GM18519 (cell line): Measurements from ENCODE around the gene ZNF503.

Experiments used
- ATAC-seq: cut with Tn5 transposase; IDR thresholded peaks from one replicate; pipeline ENCODE4 v1.9.1; 2021; ENCODE audit warnings: mild to moderate bottlenecking, moderate library complexity; ENCODE audit not compliant: unreplicated experiment, low FRiP score

The ZNF503 gene

DNA sequence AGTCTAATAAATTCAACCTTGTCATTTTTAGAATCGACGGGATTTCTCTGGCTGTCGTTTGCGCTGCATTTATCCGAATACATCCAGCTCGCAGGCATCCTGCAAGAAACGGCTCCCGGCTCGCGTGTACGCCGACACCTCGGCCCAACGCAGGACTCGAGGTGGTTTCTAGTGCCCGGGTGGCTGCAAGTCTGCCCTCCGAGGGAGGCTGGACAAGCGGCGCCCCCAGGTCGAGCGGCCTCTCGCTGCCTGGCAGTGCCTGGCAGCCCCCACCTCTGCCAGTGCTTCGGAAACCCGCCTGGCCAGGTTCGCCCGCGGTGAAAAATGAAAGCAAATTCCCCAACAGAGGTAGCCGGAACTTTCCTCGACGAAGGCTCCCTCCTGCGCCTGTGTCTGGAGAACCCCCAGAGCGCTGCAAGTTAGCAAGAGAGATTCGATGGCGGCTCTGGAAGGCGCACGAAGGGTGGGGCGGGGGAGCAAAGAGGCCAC lies 5.7 kb upstream of the ZNF503 start:
- ATAC-seq, result no peak

DNA sequence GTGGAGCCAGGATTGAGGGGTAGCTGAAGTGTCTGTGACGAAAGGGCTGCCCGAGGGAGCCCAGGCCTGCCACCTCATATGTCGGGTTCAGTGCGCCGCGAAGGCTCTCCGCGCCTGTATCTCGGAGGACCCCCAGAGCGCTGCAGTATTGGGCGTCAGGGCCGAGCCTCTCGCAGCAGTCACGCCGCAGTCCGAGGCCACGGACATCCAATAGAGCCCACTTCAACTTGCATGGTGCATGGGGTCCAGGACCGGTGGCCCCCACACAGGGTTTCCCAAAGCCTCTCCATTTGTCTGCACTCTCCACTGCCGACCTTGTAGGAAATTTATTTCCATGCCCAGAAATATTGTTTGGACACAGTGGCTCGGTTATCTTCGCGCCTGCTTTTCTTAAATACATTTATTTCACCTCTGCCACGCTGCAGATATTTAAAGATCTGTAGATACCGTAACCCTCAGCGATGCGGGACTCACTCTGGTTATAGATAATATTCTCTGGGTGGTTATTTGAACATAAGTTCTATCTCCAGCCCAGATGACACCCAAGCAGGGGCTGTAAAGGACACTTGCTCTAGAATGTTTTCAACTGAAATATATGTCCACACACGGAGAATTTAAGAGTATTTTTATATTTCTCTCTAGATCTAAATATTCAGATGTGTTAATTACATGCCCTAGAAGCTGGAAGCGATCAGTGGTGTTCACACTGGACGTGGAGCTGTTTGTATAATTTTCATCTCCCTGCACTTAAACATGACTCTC lies 5.1 kb upstream of the ZNF503 start:
- no peak for ATAC-seq

GRCh38 chr10:75405598-75406461 lies 4.3 kb upstream of the ZNF503 start:
- no peak for ATAC-seq

DNA sequence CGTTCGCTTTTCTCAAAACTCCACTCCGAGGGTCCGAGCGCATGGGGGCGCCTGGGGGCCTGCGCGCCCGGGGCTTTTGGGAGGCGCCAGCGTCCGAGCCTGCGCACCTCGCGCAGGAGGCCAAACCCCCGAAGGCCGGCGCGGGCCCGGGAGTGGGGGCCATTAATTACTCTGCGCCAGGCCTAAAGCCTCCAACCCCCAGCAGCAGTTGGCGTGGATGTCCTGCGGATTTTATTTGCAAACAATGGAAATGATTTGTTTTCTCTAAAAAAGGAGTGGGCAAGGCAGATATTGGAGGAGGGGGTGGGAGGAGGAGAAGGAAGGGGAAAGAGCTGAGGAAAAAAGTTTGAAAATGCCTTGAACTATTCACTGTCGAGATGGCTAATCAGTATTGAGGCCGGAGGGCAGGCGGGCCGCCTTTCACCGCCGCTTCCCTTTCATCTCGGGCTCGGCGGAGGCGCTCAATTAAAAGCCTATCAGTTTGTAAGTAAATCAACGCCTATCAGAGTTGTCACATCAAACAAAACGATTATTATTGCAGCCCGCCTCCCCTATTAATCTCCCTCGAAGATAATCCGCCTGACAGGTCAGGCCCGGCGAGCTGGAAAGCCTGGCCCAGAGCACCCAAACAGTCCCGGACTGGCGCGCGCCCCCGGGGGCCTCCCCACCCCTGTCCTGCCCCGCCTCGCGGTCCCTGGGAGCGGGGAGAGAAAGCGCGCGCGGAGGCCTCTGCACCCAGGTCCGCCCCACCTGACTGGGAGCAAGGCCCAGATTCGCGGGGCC lies 3.4 kb upstream of the ZNF503 start:
- no peak for ATAC-seq

GRCh38 chr10:75403939-75404814 lies 2.6 kb upstream of the ZNF503 start:
- ATAC-seq, result no peak

- ATAC-seq, result no peak
Measured at GRCh38 chr10:75403144-75403938, 1.8 kb upstream of the ZNF503 start.

DNA sequence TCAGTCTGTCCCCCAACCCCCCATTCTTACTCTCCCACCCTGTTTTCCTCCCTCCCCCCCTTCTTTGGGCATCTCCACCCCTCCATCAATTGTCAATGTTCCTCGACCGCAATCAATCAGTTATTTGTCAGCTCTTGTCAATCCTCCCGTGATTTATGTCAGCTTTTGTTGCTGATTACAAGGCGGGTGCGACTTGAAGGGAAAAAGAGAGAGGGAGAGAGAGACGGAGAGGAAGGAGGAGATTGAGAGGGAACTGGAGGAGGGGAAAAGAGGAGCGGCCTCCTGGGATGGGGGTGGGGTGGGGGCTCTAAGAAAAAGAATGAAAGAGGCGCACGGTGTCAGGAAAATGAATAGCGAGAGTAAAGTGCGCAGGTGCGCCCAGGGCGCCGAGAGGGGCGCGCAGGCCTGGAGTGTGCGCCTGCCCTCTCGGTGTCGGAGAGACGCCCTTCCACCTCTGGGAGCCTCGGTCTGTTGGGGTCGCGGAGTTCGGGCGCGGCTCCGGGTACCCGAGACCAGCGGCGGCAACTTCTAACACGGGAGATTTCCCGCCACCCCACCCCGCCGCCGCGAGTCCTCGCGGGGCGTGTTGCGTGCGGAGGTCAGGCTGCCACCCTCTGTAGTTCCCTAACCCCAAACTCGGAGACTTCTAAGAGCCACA lies 1.1 kb upstream of the ZNF503 start:
- ATAC-seq, result no peak

- ATAC-seq, result no peak
Measured at GRCh38 chr10:75400771-75401568, 594 bp downstream of the ZNF503 start.

DNA sequence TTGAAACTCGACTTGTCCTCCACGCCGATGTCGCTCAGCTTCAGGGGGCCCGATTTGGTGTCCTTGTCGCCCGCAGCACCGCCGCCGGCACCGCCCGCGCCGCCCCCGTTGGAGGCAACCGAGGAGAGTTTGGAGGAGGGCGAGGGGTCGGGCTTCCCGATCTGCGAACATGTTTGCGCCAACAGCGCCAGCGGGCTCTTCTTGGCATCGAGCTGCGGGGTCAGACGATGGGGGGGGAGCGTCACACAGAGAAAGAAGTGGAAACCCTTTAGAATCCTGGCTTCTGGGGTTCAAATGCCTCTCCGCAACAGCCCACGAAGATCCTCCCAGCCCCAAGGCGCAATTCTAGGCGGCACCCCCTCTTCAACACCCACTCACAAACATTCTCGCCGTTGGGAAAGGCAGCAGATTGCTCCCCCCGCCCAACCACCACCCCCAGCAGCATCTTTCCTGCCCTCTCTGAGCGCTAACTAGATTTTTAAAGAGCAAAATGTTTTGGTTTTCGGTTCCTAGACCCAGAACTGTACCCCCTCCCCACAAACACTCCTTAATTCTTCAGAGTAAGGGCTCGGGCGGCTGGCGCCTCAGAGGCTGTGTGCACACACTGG lies 1.3 kb downstream of the ZNF503 start:
- no peak for ATAC-seq

- no peak for ATAC-seq
Measured at GRCh38 chr10:75399461-75400162, 2.0 kb downstream of the ZNF503 start.

DNA sequence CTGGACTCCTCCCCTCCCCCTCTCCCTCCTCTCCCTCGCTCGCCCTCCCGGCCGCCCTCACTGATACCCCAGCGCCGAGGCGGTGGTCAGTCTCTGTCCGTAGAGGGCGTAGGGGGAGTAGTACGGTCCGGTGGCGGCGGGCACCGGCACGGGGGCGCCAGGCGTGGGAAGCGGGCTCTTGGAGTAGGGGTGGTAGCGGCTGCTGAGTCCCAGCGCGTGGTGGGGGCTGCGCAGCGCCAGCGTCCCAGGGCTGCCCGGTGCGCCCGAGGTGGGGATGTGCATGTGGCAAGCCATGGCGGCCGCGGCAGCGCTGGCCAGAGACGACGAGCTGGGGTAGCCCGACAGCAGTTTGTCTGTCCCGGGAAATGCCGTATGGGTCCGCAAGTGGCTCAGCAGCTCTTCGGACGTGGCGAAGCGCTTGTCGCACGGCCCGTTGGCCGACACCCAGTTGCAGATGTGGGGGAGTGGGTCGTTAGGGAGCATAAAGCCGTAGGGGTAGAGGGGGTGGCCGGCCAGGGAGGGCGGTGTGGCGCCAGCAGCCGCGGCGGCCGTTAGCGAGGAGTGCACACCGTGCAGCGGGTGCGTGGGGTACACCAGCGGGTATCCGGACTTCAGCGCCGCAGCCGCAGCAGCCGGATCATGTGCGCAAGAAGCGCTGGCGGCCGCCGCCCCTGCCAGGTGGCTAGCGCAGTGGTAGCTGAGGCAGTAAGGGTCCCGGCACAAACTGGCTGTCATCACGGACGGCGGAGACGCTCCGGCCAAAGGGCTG lies 2.7 kb downstream of the ZNF503 start:
- ATAC-seq, result no peak

GRCh38 chr10:75398200-75398691 lies 3.3 kb downstream of the ZNF503 start:
- ATAC-seq, result no peak

DNA sequence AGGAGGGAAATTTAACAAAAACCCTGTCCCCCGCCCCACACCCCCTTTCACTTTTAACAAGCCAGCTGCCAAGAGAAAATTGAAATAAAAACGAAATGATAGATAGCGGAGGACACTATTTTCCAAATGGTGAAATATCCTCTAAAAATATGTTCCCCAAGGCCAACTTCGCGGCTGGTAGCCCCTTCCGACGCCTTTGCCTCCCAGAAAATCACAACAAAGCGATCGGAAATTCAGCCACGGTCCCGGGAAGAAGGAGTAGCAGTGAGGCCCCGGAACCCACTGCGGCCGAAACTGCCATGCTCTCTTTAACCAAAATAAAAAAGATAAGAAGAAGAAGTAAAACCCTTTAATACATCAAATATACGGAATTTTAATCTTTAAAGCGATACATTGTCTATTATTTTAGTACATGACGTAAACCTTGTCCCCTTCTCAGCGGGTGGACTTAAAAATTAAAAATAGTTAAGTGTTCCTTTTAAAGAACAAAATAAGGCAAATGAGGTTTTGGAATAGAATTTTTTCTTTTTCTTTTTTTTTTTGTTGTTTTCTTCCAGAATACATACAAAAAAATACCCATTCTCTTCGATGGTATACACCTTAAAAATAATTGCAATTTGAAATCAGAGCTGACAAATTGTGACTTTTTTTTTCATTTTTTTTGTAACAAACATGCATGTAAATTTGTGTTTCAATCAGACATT lies 3.9 kb downstream of the ZNF503 start:
- no peak for ATAC-seq

DNA sequence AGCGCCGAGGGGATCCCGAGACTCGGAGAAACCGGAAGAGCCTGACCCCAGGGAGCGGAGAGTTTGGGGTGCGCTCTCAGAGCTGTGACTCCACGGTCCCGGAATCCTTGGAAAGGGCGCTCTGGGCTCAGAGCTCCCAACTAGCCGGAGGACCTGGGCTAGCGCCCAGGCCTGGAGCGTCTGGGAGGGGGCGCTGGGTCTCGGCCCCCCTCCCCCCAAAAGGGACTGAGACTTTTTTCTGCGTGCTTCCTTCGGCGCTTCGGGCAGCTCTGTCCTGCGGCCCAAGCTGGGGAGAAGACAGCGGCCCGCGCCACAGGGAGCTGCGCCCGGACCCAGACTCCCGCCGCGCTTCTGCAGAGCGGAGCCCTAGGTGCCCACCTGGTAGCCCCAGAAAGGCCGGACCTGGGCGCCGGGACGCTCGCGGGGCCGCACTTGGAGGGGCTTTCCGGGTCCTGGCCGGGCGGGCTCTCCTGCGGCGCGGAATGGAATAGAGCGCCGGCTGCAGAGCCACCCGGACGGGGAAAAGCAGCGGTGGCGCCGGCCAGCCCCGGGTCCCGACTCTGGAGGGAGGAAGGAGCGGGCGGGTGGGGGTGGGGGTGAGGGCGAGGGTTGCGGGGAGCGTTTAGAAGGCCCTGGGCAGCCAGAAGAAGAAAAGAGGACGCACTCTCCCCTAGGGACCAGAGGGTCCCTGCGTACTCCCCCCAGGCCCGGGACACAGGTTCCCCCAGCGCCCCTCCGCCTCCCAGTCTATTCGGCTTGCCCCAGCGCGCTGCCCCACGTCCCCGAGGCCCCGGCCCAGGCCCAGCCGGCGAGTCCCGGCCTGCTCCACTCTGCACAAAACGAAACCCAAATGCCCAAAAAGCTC lies 4.7 kb downstream of the ZNF503 start:
- ATAC-seq, result no peak
